ENCODE data around the gene FAM89A. TPM values are rescaled to one million over a fixed set of nuclear protein-coding genes. Genes with fewer than 3 reads are reported as not detected.

The FAM89A gene
- total and polyA plus RNA-seq, 9 of the 15 experiments (the other 6 are each of a cell fraction or from before 2014, with no cell fraction given): 8.7 to 66.2 (median 43.3) TPM

DNA sequence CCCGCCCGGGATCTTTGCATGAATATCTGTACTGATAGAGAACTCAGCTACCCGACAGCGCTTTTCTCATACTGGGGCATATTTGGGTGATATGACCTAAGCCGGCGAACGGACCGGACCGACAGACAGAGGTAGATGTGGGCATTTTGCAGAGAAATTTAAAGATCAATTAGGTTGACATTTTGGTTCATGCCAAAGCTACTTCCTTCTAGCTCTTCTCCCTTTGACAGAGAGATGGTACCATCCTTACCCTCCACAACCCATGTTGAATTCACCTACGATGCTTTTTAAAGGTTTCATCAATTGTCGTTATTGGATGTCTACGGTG is 60.7 kb downstream of the FAM89A start (continued):
- TF ChIP-seq ZFPM2 (CRISPR knock-in tag; IDR thresholded peaks at IDR 0.05) (no peak), ESRRB (CRISPR knock-in tag; IDR thresholded peaks at IDR 0.05; ENCODE audit: borderline replicate concordance) (no peak), MXI1 (IDR thresholded peaks at IDR 0.05; ENCODE audit: low read depth, low read length) (no peak), TFAM (CRISPR knock-in tag; conservative IDR thresholded peaks at IDR 0.05) (no peak), ZNF431 (CRISPR knock-in tag; IDR thresholded peaks at IDR 0.05) (peak; percentile 55; the same call in 1 of the 2 replicates), ERF (CRISPR knock-in tag; IDR thresholded peaks at IDR 0.05) (0 out of 2 replicates have a peak, but pooled peaks have one; percentile 66), SLC30A9 (CRISPR knock-in tag; IDR thresholded peaks at IDR 0.05) (no peak), RFX5 (IDR thresholded peaks at IDR 0.05; ENCODE audit: low read depth, low read length) (no peak), PTRF (tag; IDR thresholded peaks at IDR 0.05) (no peak), TAF7 (tag; IDR thresholded peaks at IDR 0.05) (no peak), PYGO2 (tag; IDR thresholded peaks at IDR 0.05) (no peak), FOXK1 (CRISPR knock-in tag; IDR thresholded peaks at IDR 0.05; ENCODE audit: borderline replicate concordance) (no peak), GATA2 (CRISPR knock-in tag; IDR thresholded peaks at IDR 0.05) (no peak), CBX1 (IDR thresholded peaks at IDR 0.05; ENCODE audit: low read depth) (no peak), DIDO1 (tag; IDR thresholded peaks at IDR 0.05; ENCODE audit: low read depth) (no peak), PHB (CRISPR knock-in tag; IDR thresholded peaks at IDR 0.05) (no peak), TAF9B (IDR thresholded peaks at IDR 0.05; ENCODE audit: partially characterized antibody) (no peak), MECOM (CRISPR knock-in tag; IDR thresholded peaks at IDR 0.05) (no peak), RBM25 (IDR thresholded peaks at IDR 0.05; ENCODE audit: low read depth, low read length, severe bottlenecking) (no peak), ZNF57 (CRISPR knock-in tag; IDR thresholded peaks at IDR 0.05) (no peak), ZNF354B (CRISPR knock-in tag; IDR thresholded peaks at IDR 0.05) (no peak)
- TF ChIP-seq, protein P1, sequence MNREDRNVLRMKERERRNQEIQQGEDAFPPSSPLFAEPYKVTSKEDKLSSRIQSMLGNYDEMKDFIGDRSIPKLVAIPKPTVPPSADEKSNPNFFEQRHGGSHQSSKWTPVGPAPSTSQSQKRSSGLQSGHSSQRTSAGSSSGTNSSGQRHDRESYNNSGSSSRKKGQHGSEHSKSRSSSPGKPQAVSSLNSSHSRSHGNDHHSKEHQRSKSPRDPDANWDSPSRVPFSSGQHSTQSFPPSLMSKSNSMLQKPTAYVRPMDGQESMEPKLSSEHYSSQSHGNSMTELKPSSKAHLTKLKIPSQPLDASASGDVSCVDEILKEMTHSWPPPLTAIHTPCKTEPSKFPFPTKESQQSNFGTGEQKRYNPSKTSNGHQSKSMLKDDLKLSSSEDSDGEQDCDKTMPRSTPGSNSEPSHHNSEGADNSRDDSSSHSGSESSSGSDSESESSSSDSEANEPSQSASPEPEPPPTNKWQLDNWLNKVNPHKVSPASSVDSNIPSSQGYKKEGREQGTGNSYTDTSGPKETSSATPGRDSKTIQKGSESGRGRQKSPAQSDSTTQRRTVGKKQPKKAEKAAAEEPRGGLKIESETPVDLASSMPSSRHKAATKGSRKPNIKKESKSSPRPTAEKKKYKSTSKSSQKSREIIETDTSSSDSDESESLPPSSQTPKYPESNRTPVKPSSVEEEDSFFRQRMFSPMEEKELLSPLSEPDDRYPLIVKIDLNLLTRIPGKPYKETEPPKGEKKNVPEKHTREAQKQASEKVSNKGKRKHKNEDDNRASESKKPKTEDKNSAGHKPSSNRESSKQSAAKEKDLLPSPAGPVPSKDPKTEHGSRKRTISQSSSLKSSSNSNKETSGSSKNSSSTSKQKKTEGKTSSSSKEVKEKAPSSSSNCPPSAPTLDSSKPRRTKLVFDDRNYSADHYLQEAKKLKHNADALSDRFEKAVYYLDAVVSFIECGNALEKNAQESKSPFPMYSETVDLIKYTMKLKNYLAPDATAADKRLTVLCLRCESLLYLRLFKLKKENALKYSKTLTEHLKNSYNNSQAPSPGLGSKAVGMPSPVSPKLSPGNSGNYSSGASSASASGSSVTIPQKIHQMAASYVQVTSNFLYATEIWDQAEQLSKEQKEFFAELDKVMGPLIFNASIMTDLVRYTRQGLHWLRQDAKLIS (CRISPR knock-in tag; IDR thresholded peaks at IDR 0.05): peak; percentile 9
- TF ChIP-seq, protein P2, sequence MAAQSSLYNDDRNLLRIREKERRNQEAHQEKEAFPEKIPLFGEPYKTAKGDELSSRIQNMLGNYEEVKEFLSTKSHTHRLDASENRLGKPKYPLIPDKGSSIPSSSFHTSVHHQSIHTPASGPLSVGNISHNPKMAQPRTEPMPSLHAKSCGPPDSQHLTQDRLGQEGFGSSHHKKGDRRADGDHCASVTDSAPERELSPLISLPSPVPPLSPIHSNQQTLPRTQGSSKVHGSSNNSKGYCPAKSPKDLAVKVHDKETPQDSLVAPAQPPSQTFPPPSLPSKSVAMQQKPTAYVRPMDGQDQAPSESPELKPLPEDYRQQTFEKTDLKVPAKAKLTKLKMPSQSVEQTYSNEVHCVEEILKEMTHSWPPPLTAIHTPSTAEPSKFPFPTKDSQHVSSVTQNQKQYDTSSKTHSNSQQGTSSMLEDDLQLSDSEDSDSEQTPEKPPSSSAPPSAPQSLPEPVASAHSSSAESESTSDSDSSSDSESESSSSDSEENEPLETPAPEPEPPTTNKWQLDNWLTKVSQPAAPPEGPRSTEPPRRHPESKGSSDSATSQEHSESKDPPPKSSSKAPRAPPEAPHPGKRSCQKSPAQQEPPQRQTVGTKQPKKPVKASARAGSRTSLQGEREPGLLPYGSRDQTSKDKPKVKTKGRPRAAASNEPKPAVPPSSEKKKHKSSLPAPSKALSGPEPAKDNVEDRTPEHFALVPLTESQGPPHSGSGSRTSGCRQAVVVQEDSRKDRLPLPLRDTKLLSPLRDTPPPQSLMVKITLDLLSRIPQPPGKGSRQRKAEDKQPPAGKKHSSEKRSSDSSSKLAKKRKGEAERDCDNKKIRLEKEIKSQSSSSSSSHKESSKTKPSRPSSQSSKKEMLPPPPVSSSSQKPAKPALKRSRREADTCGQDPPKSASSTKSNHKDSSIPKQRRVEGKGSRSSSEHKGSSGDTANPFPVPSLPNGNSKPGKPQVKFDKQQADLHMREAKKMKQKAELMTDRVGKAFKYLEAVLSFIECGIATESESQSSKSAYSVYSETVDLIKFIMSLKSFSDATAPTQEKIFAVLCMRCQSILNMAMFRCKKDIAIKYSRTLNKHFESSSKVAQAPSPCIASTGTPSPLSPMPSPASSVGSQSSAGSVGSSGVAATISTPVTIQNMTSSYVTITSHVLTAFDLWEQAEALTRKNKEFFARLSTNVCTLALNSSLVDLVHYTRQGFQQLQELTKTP (IDR thresholded peaks at IDR 0.05; ENCODE audit: low read depth in 1 of 2, partially characterized antibody in 2 of 2): no peak
- TF ChIP-seq, protein P3, sequence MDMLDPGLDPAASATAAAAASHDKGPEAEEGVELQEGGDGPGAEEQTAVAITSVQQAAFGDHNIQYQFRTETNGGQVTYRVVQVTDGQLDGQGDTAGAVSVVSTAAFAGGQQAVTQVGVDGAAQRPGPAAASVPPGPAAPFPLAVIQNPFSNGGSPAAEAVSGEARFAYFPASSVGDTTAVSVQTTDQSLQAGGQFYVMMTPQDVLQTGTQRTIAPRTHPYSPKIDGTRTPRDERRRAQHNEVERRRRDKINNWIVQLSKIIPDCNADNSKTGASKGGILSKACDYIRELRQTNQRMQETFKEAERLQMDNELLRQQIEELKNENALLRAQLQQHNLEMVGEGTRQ (CRISPR knock-in tag; IDR thresholded peaks at IDR 0.05): no peak

Data from K562 (cell line).